Left ventricle myocardium inferior (tissue), 1 donor: Measurements from ENCODE around the gene FAM118A. TPM values are rescaled to one million over a fixed set of nuclear protein-coding genes. Genes with fewer than 3 reads are reported as not detected.
"Not testable (repeated sequence)": the region's sequence is repeated elsewhere in the genome, so short reads cannot be mapped to it uniquely, and the experiment has no call there.

Experiments
- DNase-seq: peaks from one replicate; pipeline ENCODE4 v3.0.0-alpha.2; 2020
- H3K27ac ChIP-seq: fragments of 200-600 bp; replicated peaks from 2 replicates; pipeline ENCODE4 v1.8.0; 2021
- H3K27me3 ChIP-seq: fragments of 200-600 bp; 2 replicates; pipeline ENCODE4 v1.8.0; 2021; ENCODE audit warnings: low read depth
- H3K36me3 ChIP-seq: fragments of 200-600 bp; 2 replicates; pipeline ENCODE4 v1.8.0; 2021
- H3K4me1 ChIP-seq: fragments of 200-600 bp; 2 replicates; pipeline ENCODE4 v1.8.0; 2021
- H3K4me3 ChIP-seq: fragments of 200-600 bp; 2 replicates; pipeline ENCODE4 v1.8.0; 2021; ENCODE audit warnings: mild to moderate bottlenecking, moderate library complexity
- H3K9me3 ChIP-seq: fragments of 200-600 bp; replicated peaks from 2 replicates; pipeline ENCODE4 v1.8.0; 2021
- intact Hi-C: fragments of 100-400 bp; cut with micrococcal nuclease; formaldehyde crosslinking; loops from one replicate; pipeline ENCODE4 v1.11.0; 2022
- total RNA-seq: library from RNA; stranded (reverse); fragmentation: NEBNext Ultra II Directional; extraction: Animal tissue kit (Norgen Biotek cat#: 25700); gene quantifications from one replicate; pipeline ENCODE4 v1.2.1, GENCODE V29; 2021
- TF ChIP-seq, protein P1 (sequence below): fragments of 200-600 bp; IDR thresholded peaks from 2 replicates; pipeline ENCODE4 v1.8.0; 2021; ENCODE audit warnings: antibody characterized with exemption, mild to moderate bottlenecking, borderline replicate concordance
- donor health status: DM: no; HTN: yes; CAD: no; lungs with severe emphysema.

FAM118A gene
- total RNA-seq, 1 donor from 2014 or later = 14.1 TPM

- intact Hi-C loops = no loop called here
- TF ChIP-seq, protein P1, sequence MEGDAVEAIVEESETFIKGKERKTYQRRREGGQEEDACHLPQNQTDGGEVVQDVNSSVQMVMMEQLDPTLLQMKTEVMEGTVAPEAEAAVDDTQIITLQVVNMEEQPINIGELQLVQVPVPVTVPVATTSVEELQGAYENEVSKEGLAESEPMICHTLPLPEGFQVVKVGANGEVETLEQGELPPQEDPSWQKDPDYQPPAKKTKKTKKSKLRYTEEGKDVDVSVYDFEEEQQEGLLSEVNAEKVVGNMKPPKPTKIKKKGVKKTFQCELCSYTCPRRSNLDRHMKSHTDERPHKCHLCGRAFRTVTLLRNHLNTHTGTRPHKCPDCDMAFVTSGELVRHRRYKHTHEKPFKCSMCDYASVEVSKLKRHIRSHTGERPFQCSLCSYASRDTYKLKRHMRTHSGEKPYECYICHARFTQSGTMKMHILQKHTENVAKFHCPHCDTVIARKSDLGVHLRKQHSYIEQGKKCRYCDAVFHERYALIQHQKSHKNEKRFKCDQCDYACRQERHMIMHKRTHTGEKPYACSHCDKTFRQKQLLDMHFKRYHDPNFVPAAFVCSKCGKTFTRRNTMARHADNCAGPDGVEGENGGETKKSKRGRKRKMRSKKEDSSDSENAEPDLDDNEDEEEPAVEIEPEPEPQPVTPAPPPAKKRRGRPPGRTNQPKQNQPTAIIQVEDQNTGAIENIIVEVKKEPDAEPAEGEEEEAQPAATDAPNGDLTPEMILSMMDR = no peak
- no peaks in the 10 kb centered on the region for H3K36me3 ChIP-seq
- no peak overlapping the region for H3K27ac ChIP-seq
- DNase-seq = no peak
- H3K27me3 ChIP-seq = no peaks in the 10 kb centered on the region
- H3K4me3 ChIP-seq = no peak overlapping the region
- H3K9me3 ChIP-seq = no peaks in the 10 kb centered on the region
- no peaks in the 10 kb centered on the region for H3K4me1 ChIP-seq
Measured at GRCh38 chr22:45353786-45354185, 44.1 kb downstream of the FAM118A start.

- no peaks in the 10 kb centered on the region for H3K27me3 ChIP-seq
- no peaks in the 10 kb centered on the region for H3K36me3 ChIP-seq
- H3K4me3 ChIP-seq = no peak overlapping the region
- DNase-seq = no peak
- no peaks in the 10 kb centered on the region for H3K4me1 ChIP-seq
- intact Hi-C loops = no loop called here
- no peak overlapping the region for H3K27ac ChIP-seq
- TF ChIP-seq, protein P1 = no peak
- no peaks in the 10 kb centered on the region for H3K9me3 ChIP-seq
Measured at GRCh38 chr22:45357490-45357889, 47.8 kb downstream of the FAM118A start.

GRCh38 chr22:45358127-45358526 lies 48.4 kb downstream of the FAM118A start:
- intact Hi-C loops = no loop called here
- Histone ChIP-seq H3K36me3 (no peaks in the 10 kb centered on the region), H3K27me3 (no peaks in the 10 kb centered on the region), H3K4me1 (no peaks in the 10 kb centered on the region), H3K9me3 (no peaks in the 10 kb centered on the region), H3K27ac (no peak overlapping the region), H3K4me3 (no peak overlapping the region)
- DNase-seq = no peak
- TF ChIP-seq, protein P1 = no peak

GRCh38 chr22:45359627-45360026 lies 49.9 kb downstream of the FAM118A start:
- intact Hi-C loops = no loop called here
- no peak overlapping the region for H3K27ac ChIP-seq
- no peak for DNase-seq
- no peaks in the 10 kb centered on the region for H3K36me3 ChIP-seq
- TF ChIP-seq, protein P1 = no peak
- H3K9me3 ChIP-seq = no peaks in the 10 kb centered on the region
- H3K4me3 ChIP-seq = no peak overlapping the region
- H3K4me1 ChIP-seq = no peaks in the 10 kb centered on the region
- no peaks in the 10 kb centered on the region for H3K27me3 ChIP-seq

- Histone ChIP-seq H3K27ac (no peak overlapping the region), H3K27me3 (no peaks in the 10 kb centered on the region), H3K4me1 (no peaks in the 10 kb centered on the region), H3K4me3 (no peak overlapping the region), H3K9me3 (peaks cover 27% of the 10 kb centered on the region), H3K36me3 (no peaks in the 10 kb centered on the region)
- TF ChIP-seq, protein P1 = no peak
- no peak for DNase-seq
- intact Hi-C loops = no loop called here
Measured at GRCh38 chr22:45366713-45367112, 57.0 kb downstream of the FAM118A start.

- H3K4me3 ChIP-seq, H3K4me1 ChIP-seq, H3K27ac ChIP-seq, H3K36me3 ChIP-seq, DNase-seq, intact Hi-C loops, H3K9me3 ChIP-seq, H3K27me3 ChIP-seq: not testable (repeated sequence)
Measured at GRCh38 chr22:45373592-45373991, 63.9 kb downstream of the FAM118A start.
